ENCODE results near the gene LRRN2.

GRCh38 chr1:204684571-204685235, 835 bp downstream of the LRRN2 start:
- TF ChIP-seq, protein P1, sequence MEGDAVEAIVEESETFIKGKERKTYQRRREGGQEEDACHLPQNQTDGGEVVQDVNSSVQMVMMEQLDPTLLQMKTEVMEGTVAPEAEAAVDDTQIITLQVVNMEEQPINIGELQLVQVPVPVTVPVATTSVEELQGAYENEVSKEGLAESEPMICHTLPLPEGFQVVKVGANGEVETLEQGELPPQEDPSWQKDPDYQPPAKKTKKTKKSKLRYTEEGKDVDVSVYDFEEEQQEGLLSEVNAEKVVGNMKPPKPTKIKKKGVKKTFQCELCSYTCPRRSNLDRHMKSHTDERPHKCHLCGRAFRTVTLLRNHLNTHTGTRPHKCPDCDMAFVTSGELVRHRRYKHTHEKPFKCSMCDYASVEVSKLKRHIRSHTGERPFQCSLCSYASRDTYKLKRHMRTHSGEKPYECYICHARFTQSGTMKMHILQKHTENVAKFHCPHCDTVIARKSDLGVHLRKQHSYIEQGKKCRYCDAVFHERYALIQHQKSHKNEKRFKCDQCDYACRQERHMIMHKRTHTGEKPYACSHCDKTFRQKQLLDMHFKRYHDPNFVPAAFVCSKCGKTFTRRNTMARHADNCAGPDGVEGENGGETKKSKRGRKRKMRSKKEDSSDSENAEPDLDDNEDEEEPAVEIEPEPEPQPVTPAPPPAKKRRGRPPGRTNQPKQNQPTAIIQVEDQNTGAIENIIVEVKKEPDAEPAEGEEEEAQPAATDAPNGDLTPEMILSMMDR (IDR thresholded peaks at IDR 0.05), result no peak
- TF ChIP-seq POLR2AphosphoS5 (IDR thresholded peaks at IDR 0.05) (no peak), POLR2A (IDR thresholded peaks at IDR 0.05) (no peak)

Data from stomach (tissue), 4 donors.